ENCODE measurements around the gene VPREB1.

The VPREB1 gene

GRCh38 chr22:22239311-22239939 lies 5.2 kb upstream of the VPREB1 start:
- Histone ChIP-seq H3K4me2 (ENCODE audit: insufficient read depth, low read length) (no peak overlapping the region), H3K79me2 (ENCODE audit: insufficient read depth, low read length) (no peaks in the 10 kb centered on the region), H2AFZ (ENCODE audit: low read depth, low read length) (no peak overlapping the region), H4K20me1 (ENCODE audit: insufficient read depth, low read length) (no peaks in the 10 kb centered on the region), H3K36me3 (ENCODE audit: insufficient read depth, low read length) (no peaks in the 10 kb centered on the region), H3K27me3 (ENCODE audit: insufficient read depth, low read length, poor library complexity) (no peaks in the 10 kb centered on the region), H3K9ac (ENCODE audit: low read depth, low read length) (no peak overlapping the region), H3K4me3 (ENCODE audit: low read depth in 1 of 2, low read length in 2 of 2) (no peak overlapping the region), H3K27ac (ENCODE audit: low read length) (no peak overlapping the region), H3K4me1 (ENCODE audit: insufficient read depth, low read length) (peaks cover 6% of the 10 kb centered on the region), H3K9me3 (ENCODE audit: insufficient read depth, low read length, severe bottlenecking) (no peaks in the 10 kb centered on the region)
- TF ChIP-seq EZH2 (IDR thresholded peaks at IDR 0.05; ENCODE audit: borderline replicate concordance, low read depth, low read length, severe bottlenecking) (no peak), CTCF (IDR thresholded peaks at IDR 0.05; ENCODE audit: borderline replicate concordance, extremely low read depth, low read length, poor library complexity, severe bottlenecking) (no peak)
- no peak for ATAC-seq (ENCODE audit: insufficient read depth, low read depth)
- DNase-seq = no peak

GRCh38 chr22:22241554-22241898 lies 3.1 kb upstream of the VPREB1 start:
- H3K4me2 ChIP-seq (ENCODE audit: insufficient read depth, low read length) = no peak overlapping the region
- H3K9me3 ChIP-seq (ENCODE audit: insufficient read depth, low read length, severe bottlenecking) = no peaks in the 10 kb centered on the region
- ATAC-seq (ENCODE audit: insufficient read depth, low read depth) = no peak
- no peak overlapping the region for H3K27ac ChIP-seq (ENCODE audit: low read length)
- no peak overlapping the region for H2AFZ ChIP-seq (ENCODE audit: low read depth, low read length)
- DNase-seq = no peak
- peaks cover 21% of the 10 kb centered on the region for H3K4me1 ChIP-seq (ENCODE audit: insufficient read depth, low read length)
- no peaks in the 10 kb centered on the region for H4K20me1 ChIP-seq (ENCODE audit: insufficient read depth, low read length)
- H3K27me3 ChIP-seq (ENCODE audit: insufficient read depth, low read length, poor library complexity) = no peaks in the 10 kb centered on the region
- no peak overlapping the region for H3K9ac ChIP-seq (ENCODE audit: low read depth, low read length)
- H3K36me3 ChIP-seq (ENCODE audit: insufficient read depth, low read length) = no peaks in the 10 kb centered on the region
- no peaks in the 10 kb centered on the region for H3K79me2 ChIP-seq (ENCODE audit: insufficient read depth, low read length)
- no peak overlapping the region for H3K4me3 ChIP-seq (ENCODE audit: low read depth in 1 of 2, low read length in 2 of 2)
- TF ChIP-seq CTCF (IDR thresholded peaks at IDR 0.05; ENCODE audit: borderline replicate concordance, extremely low read depth, low read length, poor library complexity, severe bottlenecking) = no peak

- DNase-seq (no peak), ATAC-seq (ENCODE audit: insufficient read depth, low read depth) (no peak)
- Histone ChIP-seq H2AFZ (ENCODE audit: low read depth, low read length) (no peak overlapping the region), H3K4me3 (ENCODE audit: low read depth in 1 of 2, low read length in 2 of 2) (no peak overlapping the region), H3K79me2 (ENCODE audit: insufficient read depth, low read length) (no peaks in the 10 kb centered on the region), H3K36me3 (ENCODE audit: insufficient read depth, low read length) (no peaks in the 10 kb centered on the region), H4K20me1 (ENCODE audit: insufficient read depth, low read length) (no peaks in the 10 kb centered on the region), H3K9me3 (ENCODE audit: insufficient read depth, low read length, severe bottlenecking) (no peaks in the 10 kb centered on the region), H3K9ac (ENCODE audit: low read depth, low read length) (no peak overlapping the region), H3K4me2 (ENCODE audit: insufficient read depth, low read length) (no peak overlapping the region), H3K27me3 (ENCODE audit: insufficient read depth, low read length, poor library complexity) (no peaks in the 10 kb centered on the region), H3K27ac (ENCODE audit: low read length) (no peak overlapping the region), H3K4me1 (ENCODE audit: insufficient read depth, low read length) (peaks cover 27% of the 10 kb centered on the region)
- TF ChIP-seq EZH2 (IDR thresholded peaks at IDR 0.05; ENCODE audit: borderline replicate concordance, low read depth, low read length, severe bottlenecking) (no peak), CTCF (IDR thresholded peaks at IDR 0.05; ENCODE audit: borderline replicate concordance, extremely low read depth, low read length, poor library complexity, severe bottlenecking) (no peak)
These were observed 2.1 kb upstream of the VPREB1 start for GRCh38 chr22:22242488-22242887.
